ENCODE measurements around the gene ATP10B.

The ATP10B gene

DNA sequence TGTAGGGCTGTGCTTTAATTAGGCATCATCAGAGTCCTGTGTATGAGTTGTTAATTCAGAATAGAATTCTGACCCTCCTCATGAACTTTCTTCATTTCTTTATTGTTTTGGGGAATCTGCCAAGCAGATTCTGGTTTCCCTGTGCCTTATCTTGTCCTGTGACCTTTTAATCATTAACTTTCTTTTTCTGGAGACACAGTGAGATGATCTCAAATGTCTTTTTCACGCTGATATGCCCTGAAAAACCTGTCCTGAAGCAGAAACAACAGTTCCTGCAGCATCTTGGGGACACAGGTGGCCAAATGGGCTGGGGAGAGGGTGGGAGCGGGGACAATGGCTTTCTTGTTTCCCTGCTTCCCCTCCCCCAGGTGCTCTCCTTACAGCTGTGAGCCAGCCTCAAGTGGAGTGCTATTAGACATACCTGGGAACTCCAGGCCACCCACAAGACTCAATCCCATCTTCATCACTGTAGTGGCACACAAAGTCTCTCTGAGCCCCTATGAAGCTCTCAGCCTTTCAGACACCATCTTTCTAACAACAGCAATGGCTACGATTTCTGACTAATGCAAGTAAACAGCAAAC, 213.8 kb downstream of the ATP10B start:
- no peak for DNase-seq (ENCODE audit: low read depth in 2 of 2)

DNA sequence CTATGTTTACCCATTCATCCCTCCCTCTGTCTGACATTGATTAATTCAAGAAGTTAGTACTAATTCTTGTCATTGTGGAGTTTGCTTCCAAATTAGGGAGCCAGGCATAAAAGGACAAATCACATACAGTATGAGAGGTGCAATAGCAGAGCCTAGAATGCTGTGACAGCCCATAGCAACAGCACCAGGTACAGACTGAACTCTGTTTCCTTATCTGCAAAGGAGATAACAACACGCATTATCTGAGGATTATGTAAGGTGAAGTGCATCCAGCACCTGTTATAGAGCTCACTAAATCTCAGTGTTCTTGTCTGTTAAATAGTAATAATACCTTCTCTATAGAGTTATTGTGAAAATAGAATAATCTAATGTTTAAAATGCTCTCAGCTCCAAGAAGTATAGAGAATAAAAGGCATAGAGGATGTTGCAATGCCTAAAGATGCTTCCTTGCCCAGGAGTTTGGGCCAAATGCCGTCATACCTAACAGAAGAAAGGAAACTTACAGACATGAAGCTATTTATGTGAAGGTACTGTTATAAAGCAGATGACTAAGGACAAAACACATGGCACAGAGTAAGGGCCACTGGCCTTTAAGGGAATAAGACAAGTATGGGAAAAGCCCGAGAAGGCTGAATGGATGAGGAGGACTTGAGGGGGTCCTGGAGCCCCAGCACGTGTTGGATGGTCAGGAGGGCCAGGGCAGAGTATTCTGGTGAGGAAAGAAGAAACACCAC, 214.5 kb downstream of the ATP10B start:
- DNase-seq (ENCODE audit: low read depth in 2 of 2): no peak

- DNase-seq (ENCODE audit: low read depth in 2 of 2): no peak
Measured at GRCh38 chr5:160635663-160636062, 216.3 kb downstream of the ATP10B start.

- DNase-seq (ENCODE audit: low read depth in 2 of 2): no peak
Measured at GRCh38 chr5:160635046-160635445, 217.0 kb downstream of the ATP10B start.

DNA sequence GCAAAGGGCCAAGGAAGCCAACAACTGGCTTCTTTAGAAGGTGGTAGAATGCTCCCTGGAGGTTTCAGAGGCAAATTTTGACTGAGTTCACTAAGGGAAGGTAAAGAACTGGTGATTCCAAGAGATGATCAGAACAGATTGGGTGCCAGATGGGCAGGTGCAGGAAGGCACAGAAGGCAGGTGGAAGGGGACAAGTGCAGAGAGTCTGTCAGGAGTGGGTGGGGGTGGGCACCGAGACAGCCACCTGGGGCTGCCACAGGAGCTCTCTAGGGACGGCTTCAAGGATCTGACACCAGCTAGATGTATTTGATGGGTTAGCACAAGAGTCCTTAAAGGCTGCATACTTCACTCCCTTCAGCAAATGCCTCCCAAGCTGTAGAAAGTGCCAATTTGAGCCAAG, 223.0 kb downstream of the ATP10B start:
- no peak for DNase-seq (ENCODE audit: low read depth in 2 of 2)

DNA sequence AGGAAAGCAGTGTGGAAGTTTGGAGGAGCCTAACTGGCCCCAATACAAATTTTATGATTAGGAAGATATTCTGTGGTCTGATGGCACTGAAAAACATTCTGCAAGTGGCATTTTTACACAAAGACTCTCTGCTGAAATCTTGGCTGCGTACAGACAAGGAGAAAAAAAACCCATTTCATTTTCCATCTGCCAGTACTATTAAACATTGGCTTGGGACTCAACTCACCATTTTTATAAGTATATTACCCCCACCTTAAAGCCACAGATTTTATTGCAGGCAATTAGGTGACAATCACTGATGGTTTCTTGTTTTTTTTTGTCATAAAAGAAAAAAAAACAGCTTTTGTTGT, 223.4 kb downstream of the ATP10B start:
- DNase-seq (ENCODE audit: low read depth in 2 of 2): no peak

GRCh38 chr5:160627921-160628618, 223.9 kb downstream of the ATP10B start:
- DNase-seq (ENCODE audit: low read depth in 2 of 2): no peak

DNA sequence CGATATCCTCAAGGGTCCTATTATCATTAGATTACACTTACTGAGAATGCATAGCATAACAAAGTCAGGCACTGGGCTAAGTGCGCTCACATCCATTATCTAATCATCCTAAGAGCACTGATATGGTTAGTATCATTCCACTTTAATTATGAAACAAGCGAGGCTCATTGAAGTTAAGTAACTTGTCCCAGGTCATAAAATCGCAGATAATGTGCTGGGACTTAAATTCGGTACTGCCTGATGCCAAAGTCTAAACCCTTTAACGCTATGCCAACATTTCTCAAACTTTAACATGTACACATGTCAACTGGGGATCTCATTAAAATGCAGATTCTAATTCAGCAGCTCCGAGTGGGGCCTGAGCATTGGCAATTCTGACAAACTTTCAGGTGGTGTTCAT, 225.7 kb downstream of the ATP10B start:
- no peak for DNase-seq (ENCODE audit: low read depth in 2 of 2)

DNA sequence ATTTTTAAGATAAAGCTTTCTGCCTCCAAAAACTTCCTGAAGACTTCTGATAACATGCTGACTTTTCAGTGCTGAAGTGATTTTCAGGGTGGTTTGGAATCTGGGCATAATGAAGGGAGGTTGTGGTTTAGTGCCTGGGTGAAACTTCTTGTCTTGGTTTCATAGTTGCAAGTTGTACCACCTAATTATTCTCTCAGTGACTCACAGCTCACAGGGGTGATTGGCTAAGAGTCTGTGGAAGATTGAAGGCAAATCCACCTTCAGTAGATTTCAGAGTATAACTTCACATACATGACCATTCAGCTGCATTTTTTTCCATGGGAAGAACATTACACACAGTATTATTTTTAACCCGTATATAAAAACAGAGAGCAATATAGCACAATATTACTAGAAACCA, 230.5 kb downstream of the ATP10B start:
- DNase-seq (ENCODE audit: low read depth in 2 of 2): no peak

DNA sequence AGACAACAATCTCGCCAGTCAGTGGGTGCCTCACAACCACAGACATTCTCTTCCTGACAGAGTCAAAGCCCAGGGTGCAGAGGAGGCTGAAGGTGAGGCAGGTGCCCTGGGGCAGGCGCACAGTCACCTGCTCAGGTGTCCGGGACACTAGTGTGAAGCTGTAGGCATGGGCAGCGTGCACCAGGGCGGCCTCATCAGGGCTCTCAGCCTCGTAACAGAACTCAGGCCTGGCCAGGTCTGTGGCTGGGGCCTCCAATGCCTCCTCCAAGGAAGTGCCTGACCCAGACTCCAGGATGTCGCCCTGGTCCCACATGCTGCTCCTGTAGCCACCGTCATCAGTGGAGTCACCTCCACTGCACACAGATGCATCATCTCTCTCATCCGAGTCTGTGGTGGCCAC, 231.6 kb downstream of the ATP10B start:
- DNase-seq (ENCODE audit: low read depth in 2 of 2): no peak

DNA sequence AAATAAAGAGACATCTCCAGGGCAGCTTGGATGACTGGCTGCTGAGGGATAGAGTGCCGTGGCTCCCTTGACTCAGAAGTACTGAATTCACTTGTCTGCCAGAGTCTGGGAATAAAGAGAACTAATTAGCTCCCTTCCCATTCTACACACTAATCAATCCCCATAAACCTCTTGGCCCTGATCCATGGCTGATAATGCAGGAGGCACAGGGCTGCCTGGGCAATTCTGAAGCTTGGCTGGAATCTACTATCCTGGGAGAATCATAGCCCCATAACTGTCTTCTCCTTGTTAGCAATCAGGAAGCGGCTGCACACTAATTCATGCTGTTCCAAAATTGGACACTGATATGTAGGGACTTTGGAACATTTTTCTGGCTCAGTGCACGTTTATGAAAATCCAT, 232.6 kb downstream of the ATP10B start:
- no peak for DNase-seq (ENCODE audit: low read depth in 2 of 2)

DNA sequence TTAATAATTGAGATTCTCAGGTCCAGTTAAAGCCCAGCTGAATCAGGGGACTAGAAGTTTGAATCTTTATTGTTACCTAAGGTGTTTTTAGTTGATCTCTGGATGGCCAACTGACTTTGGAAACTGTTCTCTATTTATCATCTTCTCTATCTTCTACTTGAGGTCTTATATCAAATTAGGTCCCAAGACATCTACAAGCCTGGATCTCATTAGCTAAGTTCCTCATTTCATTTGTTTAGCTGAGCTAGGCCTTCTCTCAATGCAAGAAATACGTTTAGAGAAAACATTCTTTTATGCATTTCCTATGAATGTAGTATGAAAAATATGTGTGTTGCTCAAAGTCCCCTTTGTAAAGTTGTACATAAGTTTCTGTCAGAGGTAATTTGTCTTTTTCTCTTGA, 233.7 kb downstream of the ATP10B start:
- DNase-seq (ENCODE audit: low read depth in 2 of 2): no peak

GRCh38 chr5:160616712-160617497, 235.1 kb downstream of the ATP10B start:
- no peak for DNase-seq (ENCODE audit: low read depth in 2 of 2)

- DNase-seq (ENCODE audit: low read depth in 2 of 2): no peak
Measured at GRCh38 chr5:160614136-160614535, 237.9 kb downstream of the ATP10B start.

DNA sequence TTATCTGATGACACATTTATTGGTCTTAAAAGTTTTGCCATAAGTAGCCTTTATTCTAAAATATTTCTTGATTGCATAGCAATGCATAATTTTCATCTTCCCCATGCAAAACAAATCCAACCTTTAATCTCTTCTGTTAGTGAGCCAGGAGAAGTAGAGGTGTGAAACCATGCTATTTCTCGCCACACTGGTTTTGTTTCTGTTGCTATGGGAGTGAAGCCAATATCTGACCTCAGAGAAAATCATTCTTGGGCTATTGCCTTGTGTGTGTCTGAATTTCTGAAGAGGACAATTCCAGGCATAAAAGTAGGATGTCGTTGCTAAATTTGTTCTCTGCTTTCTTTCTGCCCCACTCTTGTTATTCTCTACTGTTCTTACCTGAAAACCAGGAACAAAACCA, 246.7 kb downstream of the ATP10B start:
- DNase-seq (ENCODE audit: low read depth in 2 of 2): no peak

GRCh38 chr5:160604484-160604883, 247.5 kb downstream of the ATP10B start:
- no peak for DNase-seq (ENCODE audit: low read depth in 2 of 2)

DNA sequence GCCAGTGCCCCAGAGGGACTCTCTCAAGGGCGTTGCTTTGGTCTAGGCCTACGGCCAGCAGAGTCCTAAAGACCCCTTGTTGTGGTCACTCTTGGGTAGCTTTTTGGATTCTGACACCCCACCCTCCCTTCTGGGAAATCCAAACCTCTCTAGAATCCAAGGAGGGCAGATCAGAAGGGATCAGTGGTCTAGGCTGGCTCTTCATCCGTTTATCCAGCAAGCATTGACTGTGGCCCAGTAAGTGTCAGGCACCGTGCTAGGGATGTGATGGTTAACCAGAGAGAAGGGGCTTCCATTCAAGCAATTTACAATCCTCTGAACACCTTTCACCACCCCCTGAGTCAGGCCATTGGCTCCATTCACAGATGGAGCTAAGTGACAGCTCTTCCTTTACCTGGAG, 249.3 kb downstream of the ATP10B start:
- DNase-seq (ENCODE audit: low read depth in 2 of 2): no peak

- no peak for DNase-seq (ENCODE audit: low read depth in 2 of 2)
Measured at GRCh38 chr5:160601046-160601445, 251.0 kb downstream of the ATP10B start.

- no peak for DNase-seq (ENCODE audit: low read depth in 2 of 2)
Measured at GRCh38 chr5:160573318-160573717, 278.7 kb downstream of the ATP10B start.

GRCh38 chr5:160567031-160567705, 284.8 kb downstream of the ATP10B start:
- DNase-seq (ENCODE audit: low read depth in 2 of 2): no peak

GRCh38 chr5:160565376-160565775, 286.6 kb downstream of the ATP10B start:
- no peak for DNase-seq (ENCODE audit: low read depth in 2 of 2)

DNA sequence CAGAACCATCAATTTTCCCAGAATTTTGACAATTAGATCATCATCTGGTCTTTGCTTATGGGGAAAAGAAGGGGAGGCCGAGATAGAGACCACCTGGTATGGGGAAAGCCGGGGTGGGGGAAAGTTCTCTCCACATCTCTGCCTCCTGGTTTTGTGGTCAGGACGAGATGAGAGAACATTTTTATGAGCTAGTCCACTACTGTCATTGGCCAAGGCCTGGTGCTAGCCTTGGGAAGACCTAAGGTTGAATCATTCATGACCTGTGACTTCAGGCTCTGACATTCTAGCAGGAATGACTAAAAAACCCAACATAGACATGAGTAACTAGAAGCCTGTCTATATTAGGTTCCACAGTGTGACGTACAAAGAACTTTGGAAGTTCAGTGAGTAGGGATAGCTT, 295.2 kb downstream of the ATP10B start:
- DNase-seq (ENCODE audit: low read depth in 2 of 2): no peak
